ENCODE data around the gene TPMT. TPM values are rescaled to one million over a fixed set of nuclear protein-coding genes. Genes with fewer than 3 reads are reported as not detected.

Gene TPMT
- polyA plus RNA-seq, 1 donor, result 25.7 TPM

DNA sequence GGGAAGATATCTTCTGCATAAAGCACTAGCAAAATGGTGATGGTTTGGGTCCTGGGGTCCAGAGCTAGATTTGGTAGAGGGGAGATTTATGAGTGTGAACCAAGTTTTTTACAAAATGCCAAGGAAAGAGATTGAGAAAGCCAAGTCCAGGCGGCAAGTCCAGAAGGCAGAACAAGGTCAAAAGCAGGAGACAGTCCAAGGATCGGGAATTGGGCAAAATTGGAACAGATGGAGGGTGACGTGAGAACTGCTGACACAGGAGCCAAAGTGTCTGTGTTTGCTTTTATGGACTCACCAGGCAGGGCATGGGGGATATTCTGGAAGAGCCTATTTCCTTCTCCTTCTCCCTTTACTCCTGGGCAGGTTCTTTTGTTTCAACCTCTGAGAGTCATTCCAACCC is 36.5 kb downstream of the TPMT start:
- no peak for DNase-seq

DNA sequence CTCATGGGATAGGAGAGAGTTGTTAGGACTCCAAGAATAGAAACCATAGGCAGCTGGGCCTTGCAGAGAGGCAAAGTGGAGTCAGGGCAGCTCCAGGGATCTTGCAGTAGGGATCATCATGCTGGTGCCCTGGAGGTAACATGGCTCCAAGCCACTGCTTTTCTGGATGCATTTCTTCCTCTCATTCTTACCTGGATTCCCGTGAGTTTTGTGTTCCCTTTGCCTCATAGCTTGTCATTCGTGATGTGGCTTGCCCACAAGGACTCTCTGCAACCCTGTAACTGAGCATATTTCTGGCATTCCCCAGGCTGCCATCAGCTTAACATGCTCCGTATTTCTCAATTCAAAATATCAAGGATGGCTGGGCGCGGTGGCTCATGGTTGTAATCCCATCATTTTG is 37.7 kb downstream of the TPMT start:
- DNase-seq, result no peak

DNA sequence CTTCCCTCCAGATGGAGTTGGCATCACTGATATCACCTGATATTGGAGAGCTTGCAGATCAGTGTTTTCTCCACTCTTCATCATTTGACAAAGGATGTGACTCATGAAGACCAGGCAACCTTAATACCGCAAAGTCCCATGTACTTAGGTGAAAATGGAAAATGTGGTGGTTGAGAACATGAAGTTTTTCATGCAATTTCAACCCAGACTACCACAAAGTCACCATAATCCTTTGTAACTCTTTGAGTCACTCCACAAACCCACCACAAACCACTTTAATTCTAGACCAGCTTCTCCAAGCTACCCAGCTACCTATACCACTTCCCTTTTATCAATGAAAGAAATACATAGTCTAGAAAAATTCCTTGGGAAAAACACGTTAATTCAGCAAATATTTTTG is 39.5 kb downstream of the TPMT start:
- no peak for DNase-seq

DNA sequence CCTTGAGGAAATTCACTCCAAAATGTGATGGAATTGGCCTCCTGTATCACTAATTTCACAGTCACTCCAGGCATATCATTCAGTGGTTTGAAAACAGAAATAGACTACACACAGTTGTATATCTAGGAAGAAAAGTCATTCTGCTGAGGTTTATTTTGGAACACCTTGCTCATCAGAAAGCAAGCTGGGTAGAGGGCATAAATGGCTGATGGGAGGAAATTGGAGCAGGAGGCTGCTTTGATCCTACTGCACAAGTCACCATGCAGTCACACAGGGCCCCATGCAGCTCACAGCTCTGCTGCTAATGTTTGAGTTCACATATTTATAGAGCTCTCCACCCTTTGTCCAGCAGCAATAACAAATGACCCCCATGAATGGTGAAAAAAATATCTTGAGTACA is 44.7 kb downstream of the TPMT start:
- no peak for DNase-seq

DNA sequence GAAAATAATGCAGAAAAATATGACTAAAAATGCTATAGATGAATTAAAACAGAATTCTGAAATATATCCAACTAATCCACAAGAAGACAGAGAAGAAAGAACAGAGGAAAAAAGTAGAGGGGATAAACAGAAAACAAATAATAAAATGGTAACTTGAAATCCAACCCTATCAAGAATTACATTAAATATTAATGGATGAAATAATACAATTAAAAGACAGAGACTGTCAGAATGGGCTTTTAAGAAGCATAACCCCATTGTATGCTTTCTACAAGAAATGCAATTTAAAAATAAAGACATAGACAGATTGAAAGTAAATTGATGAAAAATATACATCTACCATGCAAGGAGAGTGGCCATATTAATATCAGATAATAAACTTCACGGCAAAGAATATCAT is 47.8 kb downstream of the TPMT start:
- no peak for DNase-seq

DNA sequence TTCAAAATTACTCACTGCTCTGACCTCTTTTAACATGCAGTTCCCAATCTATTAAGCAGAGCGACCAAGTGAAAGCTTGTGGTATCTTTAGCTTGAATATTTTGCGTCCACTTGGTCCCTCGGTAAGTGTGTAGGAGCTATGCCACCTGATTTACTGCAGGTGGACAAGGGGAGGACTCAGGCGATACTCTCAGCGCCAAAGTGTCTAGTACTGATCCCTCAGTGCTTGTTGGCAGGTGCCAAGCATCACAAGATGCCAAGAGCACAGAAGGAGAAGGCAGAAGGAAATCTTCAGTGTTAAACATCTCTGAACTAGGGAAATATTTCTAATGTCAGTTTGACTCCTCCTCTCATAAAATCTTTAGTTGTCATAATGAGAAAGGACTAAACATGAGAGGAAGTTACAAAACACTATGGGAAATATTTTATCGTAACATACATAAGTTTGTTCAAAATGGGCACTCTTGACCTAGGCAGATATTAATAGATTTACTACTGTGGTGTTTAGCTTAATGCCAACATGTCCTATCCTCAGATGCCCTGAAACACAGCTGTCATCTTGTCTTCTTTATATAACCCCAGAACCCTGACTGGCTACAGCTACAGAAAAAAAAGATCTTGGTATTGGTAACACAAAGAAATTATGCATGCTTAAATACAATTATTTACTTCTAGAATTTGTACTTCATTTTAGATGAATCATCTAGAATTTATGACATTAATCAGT is 51.9 kb downstream of the TPMT start:
- DNase-seq, result no peak

DNA sequence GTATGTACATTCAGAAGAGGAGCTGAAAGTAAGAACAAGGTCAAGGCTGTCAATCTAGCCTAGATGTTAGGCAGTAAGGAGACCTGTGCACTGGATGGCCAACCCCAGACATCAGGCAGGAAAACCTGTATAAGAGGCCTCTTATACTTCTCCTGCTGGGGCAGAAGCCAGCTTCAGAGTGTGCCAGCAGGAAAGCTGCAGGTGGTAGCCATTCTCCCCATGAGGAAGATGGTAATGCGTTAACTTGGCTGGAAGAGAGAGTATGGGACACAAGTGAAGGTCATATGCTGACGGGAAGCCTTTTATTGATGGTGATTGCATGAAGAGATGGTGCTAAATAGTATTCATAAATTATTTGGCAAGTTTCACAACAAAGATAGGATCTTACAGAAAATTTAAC is 53.0 kb downstream of the TPMT start:
- DNase-seq, result no peak

DNA sequence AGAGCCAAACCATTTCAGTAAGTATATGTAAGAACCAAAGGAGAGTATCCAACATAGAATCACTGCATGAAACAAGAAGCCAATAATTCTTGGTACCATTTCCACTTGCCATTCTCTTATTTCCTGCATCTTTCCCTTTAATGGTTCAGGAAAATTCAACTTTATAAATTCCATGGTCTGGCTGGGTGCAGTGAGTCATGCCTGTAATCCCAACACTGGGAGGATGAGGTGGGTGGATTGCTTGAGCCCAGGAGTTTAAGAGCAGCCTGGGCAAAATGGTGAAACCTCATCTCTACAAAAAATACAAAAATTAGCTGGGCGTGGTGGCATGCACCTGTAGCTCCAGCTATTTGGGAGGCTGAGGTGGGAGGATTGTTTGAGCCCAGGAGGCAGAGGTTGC is 53.6 kb downstream of the TPMT start:
- DNase-seq, result no peak

DNA sequence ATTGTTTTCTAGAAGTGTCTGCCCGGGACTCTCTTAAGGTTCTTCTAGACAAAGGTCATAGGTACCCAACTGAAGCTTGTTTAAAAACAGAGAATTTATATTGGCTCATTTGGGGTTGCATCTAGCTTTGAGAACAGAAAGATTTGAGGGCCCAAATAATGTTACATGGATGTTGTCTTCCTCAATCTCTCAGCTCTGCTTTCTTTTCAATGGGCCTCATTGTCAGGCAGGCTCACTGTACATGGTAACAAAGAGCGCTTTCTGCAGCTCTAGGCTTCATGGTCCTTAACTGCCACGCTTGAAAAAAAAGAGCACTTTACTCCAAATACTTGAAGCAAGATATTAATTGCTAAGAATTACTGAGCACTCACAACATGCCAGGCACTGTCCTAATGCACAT is 54.6 kb downstream of the TPMT start:
- DNase-seq, result no peak

DNA sequence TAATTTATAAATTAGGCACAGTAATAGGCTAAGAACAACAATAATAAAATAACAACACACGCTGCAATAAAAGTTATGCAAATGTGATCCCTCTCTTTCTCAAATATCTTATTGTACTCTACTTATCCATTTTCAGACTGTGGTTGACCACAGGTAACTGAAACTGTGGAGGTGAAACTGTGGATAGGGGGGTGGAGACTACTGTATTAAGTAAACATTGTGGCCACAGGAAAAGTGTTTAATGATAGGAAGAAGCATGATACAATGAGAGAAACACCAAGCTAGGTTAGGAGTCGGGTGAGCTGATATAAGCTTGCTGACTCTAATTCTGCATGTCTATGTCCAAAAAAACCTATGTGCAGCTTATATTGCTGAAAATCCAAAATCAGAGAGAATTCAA is 55.4 kb downstream of the TPMT start:
- no peak for DNase-seq

DNA sequence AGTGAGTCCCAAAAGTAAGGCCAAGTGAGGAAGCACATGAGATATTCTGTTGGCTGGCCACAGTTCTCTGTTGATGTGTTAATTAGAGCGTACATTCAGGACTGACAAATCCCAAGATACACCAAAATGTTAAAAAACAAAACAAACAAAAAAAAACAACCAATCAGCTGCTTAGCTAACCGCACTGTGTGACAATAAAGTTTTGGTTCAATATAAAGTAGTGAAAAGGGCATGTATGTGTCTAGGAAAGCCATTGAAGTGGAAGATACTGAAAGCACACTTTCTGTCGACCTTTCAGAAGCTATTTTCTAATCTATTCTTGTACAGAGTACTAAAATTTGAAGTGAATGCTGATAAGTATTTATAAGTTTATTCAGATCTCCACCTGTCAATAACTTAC is 58.5 kb downstream of the TPMT start:
- DNase-seq, result no peak

DNA sequence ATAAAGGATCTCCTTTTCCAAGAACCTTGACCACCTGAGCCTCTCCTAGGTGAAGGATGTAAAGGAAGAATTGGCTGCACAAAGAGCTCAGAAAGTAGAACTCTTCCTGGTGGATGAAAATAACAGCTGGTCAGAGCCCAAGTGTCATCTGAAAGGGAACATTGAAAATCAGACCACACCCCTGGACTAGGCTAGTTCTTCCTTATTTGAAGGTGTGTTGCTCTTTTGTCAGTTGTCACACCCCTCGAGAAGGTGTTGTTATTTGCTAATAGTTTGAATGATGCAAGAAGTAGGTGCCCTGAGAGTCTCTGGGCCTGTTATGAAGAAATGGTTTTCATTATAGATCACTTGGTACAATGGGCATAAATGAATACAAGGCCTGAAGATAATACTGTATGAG is 63.5 kb downstream of the TPMT start:
- DNase-seq, result no peak

DNA sequence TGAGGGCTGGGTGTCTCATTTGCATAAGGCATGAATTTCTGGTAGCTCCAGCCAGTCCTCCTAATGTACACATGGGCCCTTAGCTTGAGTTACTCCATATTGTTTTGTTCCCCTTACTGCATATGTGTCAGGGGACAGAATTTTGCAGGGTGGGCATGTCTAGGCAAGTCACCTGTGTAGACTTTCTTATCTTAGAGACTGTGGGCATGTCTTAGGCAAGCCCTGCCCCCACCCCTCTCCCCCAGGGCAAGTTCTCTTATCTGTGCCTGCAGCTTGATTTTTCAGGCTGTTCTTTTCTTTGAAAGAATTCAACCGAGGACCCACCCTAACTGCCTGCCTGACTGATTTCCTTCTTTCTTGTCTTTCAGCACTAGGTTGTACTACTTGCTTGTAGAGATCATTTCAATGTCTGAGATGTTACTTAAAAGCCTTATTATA is 64.5 kb downstream of the TPMT start:
- no peak for DNase-seq

DNA sequence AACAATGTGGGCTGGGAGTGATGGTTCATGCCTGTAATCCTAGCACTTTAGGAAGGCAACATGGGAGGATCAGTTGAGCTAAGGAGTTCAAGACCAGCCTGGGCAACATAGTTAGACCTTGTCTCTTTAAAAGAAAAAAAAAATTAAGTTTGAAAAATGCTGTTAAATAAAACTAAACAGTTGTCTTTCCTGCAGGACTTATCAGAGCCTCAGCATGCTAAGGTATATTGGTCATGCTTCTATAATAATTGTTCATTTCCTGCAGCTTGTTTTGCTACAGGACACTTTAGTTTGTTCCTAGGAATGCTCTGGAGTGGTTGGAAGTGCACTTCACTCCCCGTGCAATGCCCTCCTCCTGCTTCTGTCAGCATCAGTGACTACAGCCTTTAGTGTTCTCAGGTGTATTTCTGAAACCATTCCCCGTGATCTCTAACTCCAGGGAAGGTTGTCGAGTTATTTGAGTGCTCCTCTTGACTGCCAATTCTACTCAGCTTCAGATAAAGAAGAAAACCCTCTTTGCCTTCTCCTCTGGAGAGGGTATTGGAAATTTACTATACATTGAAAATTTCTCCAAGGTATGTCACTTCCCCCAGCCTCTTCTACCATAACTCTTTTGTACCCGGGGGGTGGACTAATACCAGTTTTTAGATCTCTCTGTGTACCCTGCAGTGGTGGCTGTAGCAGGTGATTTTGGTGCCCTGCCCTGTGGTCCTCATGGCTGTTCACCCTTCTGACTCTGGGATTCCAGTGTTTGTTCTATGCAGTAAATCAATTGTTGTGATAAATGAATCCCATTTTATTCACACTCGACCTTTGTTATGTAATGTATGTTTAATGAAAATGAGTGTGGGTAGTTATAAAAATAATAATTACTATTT is 66.2 kb downstream of the TPMT start:
- DNase-seq, result no peak

DNA sequence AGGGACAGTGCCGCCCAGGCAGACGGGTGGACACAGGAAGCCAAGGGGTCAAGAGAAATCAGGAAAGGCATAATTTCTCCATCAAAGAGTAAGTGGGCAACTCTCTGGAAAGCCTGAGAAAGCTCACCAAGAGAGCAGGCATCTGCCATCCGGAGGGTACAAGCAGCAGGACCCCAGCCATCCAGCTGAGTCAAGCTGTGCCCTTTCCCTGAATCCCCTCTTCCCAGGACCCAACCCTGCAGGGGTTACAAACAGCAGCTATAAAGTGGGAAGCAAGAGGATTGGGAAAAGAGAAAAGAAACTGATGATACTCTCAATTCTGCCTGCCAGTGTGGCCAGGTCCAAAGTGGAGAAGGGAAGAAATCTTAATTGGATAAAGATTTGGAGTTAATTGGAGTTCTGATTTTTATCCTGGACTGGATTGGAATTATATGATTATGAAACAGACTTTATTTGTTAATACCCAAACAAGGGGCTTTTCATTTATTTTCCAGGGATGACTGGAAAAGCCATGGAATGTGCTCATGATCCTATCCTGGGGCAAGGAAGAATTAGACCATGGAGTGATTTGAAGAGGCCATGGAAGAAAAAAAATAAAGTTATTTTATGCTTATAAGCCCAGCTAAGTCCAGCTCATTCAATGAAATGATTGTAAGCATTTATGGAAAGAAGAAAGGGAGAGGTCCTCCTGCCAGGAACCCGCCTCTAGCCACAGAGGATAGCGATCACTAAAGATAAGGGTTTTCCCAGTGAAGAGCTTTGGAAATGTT is 67.3 kb downstream of the TPMT start:
- DNase-seq, result no peak

DNA sequence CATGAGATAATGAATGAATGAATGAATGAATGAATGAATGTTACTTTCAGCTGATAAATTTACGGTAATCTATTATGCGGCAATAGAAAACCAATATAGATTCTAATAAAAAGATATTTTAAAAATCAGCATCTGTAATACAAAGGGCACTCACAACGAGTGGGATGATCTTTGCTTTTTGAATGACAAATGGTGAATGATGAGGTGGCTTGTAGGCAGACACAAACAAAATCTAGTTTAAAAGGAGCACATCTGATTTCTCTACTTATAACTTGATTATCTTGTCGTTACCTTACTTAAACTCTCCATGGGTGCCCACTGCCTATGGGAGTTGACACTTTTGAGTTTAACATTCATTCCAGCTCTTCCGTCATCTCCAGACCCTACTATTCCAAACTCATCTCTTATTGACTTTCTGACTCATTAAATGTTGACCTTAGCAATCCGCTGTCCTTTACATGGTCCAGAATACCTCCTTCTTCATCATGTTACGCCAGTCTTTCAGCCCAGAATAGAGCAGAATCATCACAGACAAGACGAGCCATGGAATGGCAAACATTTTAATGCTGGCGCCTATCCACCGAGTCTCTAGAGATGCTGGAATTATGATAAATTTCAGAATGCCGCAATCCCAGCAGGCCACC is 73.7 kb downstream of the TPMT start:
- no peak for DNase-seq

DNA sequence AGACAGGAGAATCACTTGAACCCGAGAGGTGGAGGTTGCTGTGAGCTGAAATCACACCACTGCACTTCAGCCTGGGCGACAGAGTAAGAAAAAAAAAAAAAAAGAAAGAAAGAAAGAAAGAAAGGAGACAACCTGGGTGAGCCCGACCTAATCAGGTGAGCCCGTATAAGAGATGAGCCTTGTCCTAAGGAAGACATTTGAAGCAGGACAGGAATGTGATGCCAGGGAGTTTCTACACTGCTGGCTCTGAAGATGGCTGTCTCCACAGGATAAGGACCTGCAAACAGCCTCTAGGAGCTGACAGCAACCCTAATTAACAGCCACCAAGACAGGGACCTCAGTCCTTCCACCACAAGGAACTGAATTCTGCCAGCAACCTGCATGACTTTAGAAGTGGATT is 74.3 kb downstream of the TPMT start:
- DNase-seq, result no peak

DNA sequence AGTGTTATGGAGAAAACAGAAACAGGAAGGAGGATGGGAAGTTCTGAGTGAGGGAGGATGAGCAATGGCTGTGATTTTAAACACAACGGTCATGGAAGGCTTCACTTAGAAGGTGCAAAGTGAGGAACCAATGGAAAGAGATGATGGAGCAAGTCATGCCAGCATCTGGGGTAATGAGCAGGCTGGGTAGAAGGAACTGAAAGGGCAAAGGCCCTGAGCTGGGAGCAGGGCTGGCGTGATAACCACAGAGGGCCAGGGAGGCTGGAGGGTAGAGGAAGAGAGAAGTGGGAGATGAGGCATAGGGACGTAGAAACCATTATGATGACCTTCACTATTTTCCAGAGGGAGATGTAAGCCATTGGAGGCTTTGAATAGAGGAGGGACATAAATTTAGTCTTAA is 76.0 kb downstream of the TPMT start:
- no peak for DNase-seq

Measured in left kidney (tissue), 2 donors.